ENCODE data around the gene CLECL1. TPM values are rescaled to one million over a fixed set of nuclear protein-coding genes. Genes with fewer than 3 reads are reported as not detected.
A peak's percentile ranks its signal among the peaks of the same experiment; 100 is the strongest.

Gene CLECL1
- total and polyA plus RNA-seq, 2 of the 4 experiments (the other 2 are of a cell fraction) = not detected

GRCh38 chr12:9674226-9674590, 58.7 kb downstream of the CLECL1 start:
- CTCF ChIA-PET = no interaction called here
- no peak for TF ChIP-seq RFX5 (IDR thresholded peaks at IDR 0.05; ENCODE audit: low read depth, low read length)
- TF ChIP-seq MXI1 (IDR thresholded peaks at IDR 0.05; ENCODE audit: borderline replicate concordance, low read depth, low read length) = no peak
- TF ChIP-seq POLR2A (IDR thresholded peaks at IDR 0.05; ENCODE audit: low read depth, low read length) = no peak
- TF ChIP-seq NFE2L2 (IDR thresholded peaks at IDR 0.05; ENCODE audit: low read depth, low read length) = no peak
- TF ChIP-seq ELK1 (IDR thresholded peaks at IDR 0.05; ENCODE audit: borderline replicate concordance, low read depth, low read length) = no peak
- TF ChIP-seq CHD1 (IDR thresholded peaks at IDR 0.05; ENCODE audit: low read depth, low read length) = no peak
- no peak for TF ChIP-seq FOS (IDR thresholded peaks at IDR 0.05; ENCODE audit: low read depth, low read length)
- TF ChIP-seq BHLHE40 (IDR thresholded peaks at IDR 0.05; ENCODE audit: low read depth, low read length) = no peak
- no peak for TF ChIP-seq SMC3 (IDR thresholded peaks at IDR 0.05; ENCODE audit: low read depth, low read length)
- no peak for TF ChIP-seq RCOR1 (IDR thresholded peaks at IDR 0.05; ENCODE audit: insufficient replicate concordance, low read length)
- TF ChIP-seq CEBPB (IDR thresholded peaks at IDR 0.05; ENCODE audit: low read depth, low read length) = no peak
- no peak for TF ChIP-seq CTCF (conservative IDR thresholded peaks at IDR 0.05; ENCODE audit: low read depth, low read length)
- TF ChIP-seq MAZ (IDR thresholded peaks at IDR 0.05; ENCODE audit: borderline replicate concordance, low read depth, low read length) = no peak
- no peak for TF ChIP-seq MAFK (IDR thresholded peaks at IDR 0.05; ENCODE audit: low read depth, low read length)
- TF ChIP-seq RAD21 (IDR thresholded peaks at IDR 0.05; ENCODE audit: low read length) = no peak
- TF ChIP-seq USF2 (IDR thresholded peaks at IDR 0.05; ENCODE audit: low read depth, low read length) = no peak
- Histone ChIP-seq H3K9me1 (ENCODE audit: insufficient read depth, low read length) (peaks cover 10% of the 10 kb centered on the region), H2BK20ac (ENCODE audit: low read depth, low read length) (no peak overlapping the region), H3K4me3 (ENCODE audit: insufficient read depth, low read depth, low read length) (no peak overlapping the region), H4K8ac (ENCODE audit: low read depth in 2 of 2, low read length in 2 of 2) (peak overlapping the region in 1 of 2 experiments; percentile 82; a peak in 2 of 4 replicates), H3K9ac (ENCODE audit: low read depth, low read length) (no peak overlapping the region), H3K79me1 (ENCODE audit: low read depth in 1 of 2, low read length in 2 of 2) (peaks cover 0 to 6% of the 10 kb centered on the region in 2 experiments; a peak in 1 of 4 replicates), H3K4me2 (ENCODE audit: low read depth, low read length) (no peak overlapping the region), H2AK5ac (ENCODE audit: low read depth, low read length) (peak overlapping the region; percentile 27; the same call in 1 of the 2 replicates), H2BK120ac (ENCODE audit: low read depth, low read length) (peak overlapping the region; percentile 79; the same call in 1 of the 2 replicates), H3K56ac (ENCODE audit: extremely low read depth, insufficient read depth, low read length) (no peak overlapping the region), H2AK9ac (replicated peaks; ENCODE audit: low read depth, low read length, poor library complexity) (no peak overlapping the region), H4K5ac (ENCODE audit: low read depth, low read length) (no peak overlapping the region), H2BK5ac (ENCODE audit: low read depth, low read length, poor library complexity, severe bottlenecking) (no peak overlapping the region), H3K4me1 (ENCODE audit: control insufficient read depth, insufficient read depth, low read length) (peaks cover 10% of the 10 kb centered on the region), H3K4ac (ENCODE audit: low read depth, low read length) (peak overlapping the region; percentile 67), H3K9me3 (ENCODE audit: control insufficient read depth, insufficient read depth, low read length) (no peaks in the 10 kb centered on the region), H3K27ac (ENCODE audit: insufficient read depth, low read length) (no peak overlapping the region), H3K23ac (ENCODE audit: low read depth, low read length) (no peak overlapping the region), H3K36me3 (ENCODE audit: control insufficient read depth, insufficient read depth, low read length) (no peaks in the 10 kb centered on the region), H3K14ac (replicated peaks; ENCODE audit: low read depth, low read length) (peak overlapping the region; percentile 75; the same call in 1 of the 2 replicates), H2BK15ac (ENCODE audit: low read depth, low read length) (no peak overlapping the region), H3K27me3 (ENCODE audit: control insufficient read depth, insufficient read depth, low read length) (no peaks in the 10 kb centered on the region), H2AFZ (replicated peaks; ENCODE audit: low read length, poor library complexity) (peak overlapping the region; percentile 83), H4K91ac (ENCODE audit: insufficient read depth, low read depth, low read length) (0 out of 2 replicates have a peak overlapping the region, but pooled peaks have one; percentile 55), H4K20me1 (ENCODE audit: insufficient read depth, low read length) (no peaks in the 10 kb centered on the region), H3K18ac (ENCODE audit: low read depth, low read length) (no peak overlapping the region)
- dilution Hi-C loops (cut with HindIII; ENCODE audit: low sequenced_read_pairs, unreplicated experiment) = no loop called here
- WGBS, 2 experiments (ENCODE audit: extremely low coverage in 2 of 2, insufficient read length in 1 of 2) = 100% methylated on average over 1 of the region's 2 CpGs; no CpG with 5 or more reads in 1 of the 2 experiments
- BruUV-seq (replicated peaks) = no TSS peak
- ATAC-seq (ENCODE audit: low read depth) (no peak), DNase-seq (no peak)
- in situ Hi-C loops (cut with MboI; ENCODE audit: low sequenced_read_pairs) = no loop called here
- intact Hi-C loops (cut with micrococcal nuclease) = no loop called here
- POLR2A ChIA-PET (ENCODE audit: unreplicated experiment) = no interaction called here
